ENCODE data around the gene SPATC1L.
"Not testable (repeated sequence)": the region's sequence is repeated elsewhere in the genome, so short reads cannot be mapped to it uniquely, and the experiment has no call there.

SPATC1L gene

DNA sequence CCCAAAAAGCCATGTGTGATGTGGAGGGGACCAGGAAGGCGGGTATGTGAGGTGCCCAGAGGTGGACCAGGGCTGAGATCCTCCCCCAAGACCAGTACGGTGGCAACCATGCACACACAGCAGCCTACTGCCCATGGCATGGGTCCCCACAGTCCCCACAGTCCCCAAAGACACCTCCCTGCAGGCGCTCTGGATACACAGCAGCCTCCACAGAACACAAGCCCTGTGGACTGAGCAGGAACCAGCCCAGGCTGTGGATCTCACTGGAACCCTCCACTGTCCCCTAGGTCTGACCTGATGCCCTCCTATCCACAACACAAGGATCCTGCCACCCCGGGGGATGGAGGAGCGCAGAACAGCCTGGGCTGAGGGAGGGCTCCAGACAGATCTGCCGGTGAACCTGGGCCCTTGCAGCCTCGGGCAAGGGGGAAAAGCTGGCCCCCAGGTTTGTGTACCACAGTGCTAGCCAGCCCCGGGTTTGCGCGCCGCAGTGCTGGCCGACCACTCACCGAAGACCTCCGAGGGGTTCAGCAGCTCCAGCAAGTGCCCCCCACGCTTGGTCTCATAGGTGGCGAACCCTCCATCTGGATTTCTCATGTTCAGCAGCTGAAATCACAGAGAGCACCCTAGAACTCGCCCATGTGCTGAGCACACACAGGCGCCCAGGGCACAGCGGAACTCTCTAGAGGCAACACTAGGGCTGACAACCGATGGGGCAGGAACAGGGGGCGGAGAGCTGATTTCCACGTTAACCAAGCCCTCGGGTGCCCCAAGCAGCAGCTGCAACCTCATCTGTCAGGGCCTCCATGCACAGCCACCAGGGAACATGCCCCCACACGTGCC lies 22.1 kb upstream of the SPATC1L start:
- Histone ChIP-seq H3K27me3 (replicated peaks; ENCODE audit: control insufficient read depth, insufficient read depth, low read length) (no peaks in the 10 kb centered on the region), H3K4me1 (ENCODE audit: control insufficient read depth, insufficient read depth, low read length) (no peaks in the 10 kb centered on the region), H3K9me3 (ENCODE audit: control insufficient read depth, low read length) (no peaks in the 10 kb centered on the region), H3K9ac (ENCODE audit: low read length) (no peak overlapping the region), H3K4me3 (ENCODE audit: low read length) (no peak overlapping the region), H3K36me3 (ENCODE audit: control insufficient read depth, insufficient read depth, low read length, severe bottlenecking) (peaks cover 88% of the 10 kb centered on the region)
- DNase-seq (ENCODE audit: low read depth), result no peak

DNA sequence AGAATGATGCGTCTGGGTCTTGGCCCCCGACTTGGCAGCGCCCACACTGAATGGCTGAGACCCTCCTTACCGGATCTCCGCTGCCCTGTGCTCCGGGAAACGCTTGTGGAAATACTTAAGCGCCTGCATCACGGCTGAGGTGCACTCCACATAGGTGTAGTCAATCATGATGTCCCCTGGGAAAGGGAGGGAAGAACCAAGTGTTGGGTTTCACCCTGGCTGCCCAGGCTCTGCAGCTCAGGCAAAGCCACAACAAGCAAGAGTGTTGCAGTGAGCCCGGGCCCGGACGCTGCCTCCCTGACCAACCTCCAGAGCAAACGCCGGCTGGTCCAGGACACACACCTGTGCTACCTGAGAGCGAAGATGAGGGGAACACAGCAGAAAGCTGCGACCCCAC lies 21.5 kb upstream of the SPATC1L start:
- peaks cover 85% of the 10 kb centered on the region for H3K36me3 ChIP-seq (ENCODE audit: control insufficient read depth, insufficient read depth, low read length, severe bottlenecking)

DNA sequence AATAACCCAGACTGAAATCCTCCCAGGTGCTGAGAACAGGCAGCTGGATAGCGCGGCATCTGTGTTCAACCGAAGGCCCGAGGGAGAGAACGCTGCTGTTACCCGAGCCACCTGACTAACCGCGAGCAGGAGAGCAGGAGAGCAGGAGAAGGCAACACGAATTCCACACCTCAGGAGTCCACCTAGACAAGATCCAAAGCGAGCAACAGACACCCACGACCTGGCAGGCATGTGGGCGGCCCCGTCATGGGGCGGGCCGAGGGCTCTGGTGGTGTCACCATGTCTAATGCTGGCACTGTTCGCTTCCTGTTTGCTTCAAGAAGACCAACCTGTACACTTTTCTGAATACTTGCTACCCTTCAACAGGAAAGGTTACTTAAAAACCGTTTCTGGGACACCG lies 20.9 kb upstream of the SPATC1L start:
- no peak for DNase-seq (ENCODE audit: low read depth)
- H3K27me3 ChIP-seq (replicated peaks; ENCODE audit: control insufficient read depth, insufficient read depth, low read length), result no peaks in the 10 kb centered on the region
- no peaks in the 10 kb centered on the region for H3K9me3 ChIP-seq (ENCODE audit: control insufficient read depth, low read length)
- no peak overlapping the region for H3K4me3 ChIP-seq (ENCODE audit: low read length)
- no peaks in the 10 kb centered on the region for H3K4me1 ChIP-seq (ENCODE audit: control insufficient read depth, insufficient read depth, low read length)
- no peak overlapping the region for H3K9ac ChIP-seq (ENCODE audit: low read length)
- H3K36me3 ChIP-seq (ENCODE audit: control insufficient read depth, insufficient read depth, low read length, severe bottlenecking), result peaks cover 85% of the 10 kb centered on the region

More for the DNA sequence above, 21.5 kb upstream of the SPATC1L start:
- Histone ChIP-seq H3K4me3 (ENCODE audit: low read length) (no peak overlapping the region), H3K27me3 (replicated peaks; ENCODE audit: control insufficient read depth, insufficient read depth, low read length) (no peaks in the 10 kb centered on the region), H3K4me1 (ENCODE audit: control insufficient read depth, insufficient read depth, low read length) (no peaks in the 10 kb centered on the region), H3K9ac (ENCODE audit: low read length) (no peak overlapping the region), H3K9me3 (ENCODE audit: control insufficient read depth, low read length) (no peaks in the 10 kb centered on the region)
- no peak for DNase-seq (ENCODE audit: low read depth)

DNA sequence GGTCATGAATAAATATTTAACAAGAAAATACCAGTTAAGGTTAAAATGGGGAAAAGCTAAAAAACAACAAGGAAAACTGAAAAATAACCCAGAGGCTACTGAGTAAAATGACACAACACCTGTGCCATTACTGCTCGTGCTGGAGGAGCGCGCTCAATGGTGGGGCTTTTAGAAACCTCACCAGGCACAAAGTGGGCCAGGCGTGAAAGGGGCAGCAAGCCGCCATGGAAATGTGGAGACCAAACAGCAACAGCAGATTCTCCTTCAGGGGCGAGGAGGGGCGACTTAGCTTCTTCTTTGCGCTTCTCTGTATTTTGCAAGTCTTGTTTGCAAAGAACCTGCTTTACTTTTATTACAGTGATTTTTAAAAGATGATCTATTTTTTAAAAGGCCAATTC lies 18.9 kb upstream of the SPATC1L start:
- Histone ChIP-seq H3K4me1 (ENCODE audit: control insufficient read depth, insufficient read depth, low read length) (no peaks in the 10 kb centered on the region), H3K4me3 (ENCODE audit: low read length) (no peak overlapping the region), H3K27me3 (replicated peaks; ENCODE audit: control insufficient read depth, insufficient read depth, low read length) (no peaks in the 10 kb centered on the region), H3K36me3 (ENCODE audit: control insufficient read depth, insufficient read depth, low read length, severe bottlenecking) (peaks cover 86% of the 10 kb centered on the region), H3K9me3 (ENCODE audit: control insufficient read depth, low read length) (no peaks in the 10 kb centered on the region), H3K9ac (ENCODE audit: low read length) (no peak overlapping the region)
- no peak for DNase-seq (ENCODE audit: low read depth)

DNA sequence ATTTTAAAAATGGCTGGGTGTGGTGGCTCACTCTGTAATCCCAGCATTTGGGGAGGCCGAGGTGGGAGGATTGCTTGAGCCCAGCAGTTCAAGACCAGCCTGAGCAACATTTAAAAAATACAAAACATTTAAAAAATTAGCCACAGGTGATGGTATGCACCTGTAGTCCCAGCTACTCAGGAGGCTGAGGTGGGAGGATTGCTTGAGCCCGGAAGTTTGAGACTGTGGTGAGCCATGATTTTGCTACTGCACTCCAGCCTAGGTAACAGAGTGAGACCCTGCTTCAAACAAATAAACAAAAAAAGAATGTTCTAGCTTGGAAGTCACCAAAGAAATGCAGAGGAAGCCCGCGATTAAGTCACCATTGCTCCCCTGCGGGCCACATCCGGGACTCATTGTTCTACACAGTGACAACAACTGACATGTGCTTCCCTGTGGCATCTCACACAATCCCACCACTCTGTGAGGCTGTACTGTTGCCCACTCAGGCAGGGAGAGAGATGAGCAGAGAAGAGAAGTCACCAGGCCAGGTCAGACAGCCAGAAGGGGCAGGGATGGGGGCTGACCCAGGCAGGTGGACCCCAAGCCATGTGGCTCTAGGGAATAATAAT lies 18.4 kb upstream of the SPATC1L start:
- Histone ChIP-seq H3K27me3 (replicated peaks; ENCODE audit: control insufficient read depth, insufficient read depth, low read length) (no peaks in the 10 kb centered on the region), H3K9me3 (ENCODE audit: control insufficient read depth, low read length) (no peaks in the 10 kb centered on the region), H3K36me3 (ENCODE audit: control insufficient read depth, insufficient read depth, low read length, severe bottlenecking) (peaks cover 86% of the 10 kb centered on the region), H3K9ac (ENCODE audit: low read length) (no peak overlapping the region), H3K4me3 (ENCODE audit: low read length) (no peak overlapping the region), H3K4me1 (ENCODE audit: control insufficient read depth, insufficient read depth, low read length) (no peaks in the 10 kb centered on the region)
- DNase-seq (ENCODE audit: low read depth), result no peak

DNA sequence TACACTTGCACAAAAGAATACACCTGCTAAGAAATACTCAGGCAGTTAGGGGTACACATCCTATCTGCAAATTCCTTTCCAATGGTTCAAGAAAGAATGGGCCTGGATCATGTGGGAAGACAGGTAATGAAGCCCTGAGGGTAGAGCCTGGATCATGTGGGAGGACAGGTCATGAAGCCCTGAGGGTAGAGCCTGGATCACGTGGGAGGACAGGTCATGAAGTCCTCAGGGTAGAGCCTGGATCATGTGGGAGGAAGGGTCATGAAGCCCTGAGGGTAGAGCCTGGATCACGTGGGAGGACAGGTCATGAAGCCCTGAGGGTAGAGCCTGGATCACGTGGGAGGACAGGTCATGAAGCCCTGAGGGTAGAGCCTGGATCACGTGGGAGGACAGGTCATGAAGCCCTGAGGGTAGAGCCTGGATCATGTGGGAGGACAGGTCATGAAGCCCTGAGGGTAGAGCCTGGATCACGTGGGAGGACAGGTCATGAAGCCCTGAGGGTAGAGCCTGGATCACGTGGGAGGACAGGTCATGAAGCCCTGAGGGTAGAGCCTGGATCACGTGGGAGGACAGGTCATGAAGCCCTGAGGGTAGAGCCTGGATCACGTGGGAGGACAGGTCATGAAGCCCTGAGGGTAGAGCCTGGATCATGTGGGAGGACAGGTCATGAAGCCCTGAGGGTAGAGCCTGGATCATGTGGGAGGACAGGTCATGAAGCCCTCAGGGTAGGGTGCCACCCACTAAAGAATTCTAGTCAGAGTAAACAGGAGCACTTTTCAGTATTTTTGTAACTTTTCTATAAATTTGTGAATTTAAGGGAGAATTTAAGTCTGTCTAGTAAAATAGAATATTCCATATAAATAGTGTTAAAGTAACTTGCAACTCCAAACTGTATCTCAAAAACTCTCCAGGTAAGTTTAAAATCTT lies 16.9 kb upstream of the SPATC1L start:
- H3K9ac ChIP-seq (ENCODE audit: low read length); H3K27me3 ChIP-seq (replicated peaks; ENCODE audit: control insufficient read depth, insufficient read depth, low read length); H3K4me1 ChIP-seq (ENCODE audit: control insufficient read depth, insufficient read depth, low read length); H3K9me3 ChIP-seq (ENCODE audit: control insufficient read depth, low read length); H3K4me3 ChIP-seq (ENCODE audit: low read length); DNase-seq (ENCODE audit: low read depth): not testable (repeated sequence)
- peaks cover 86% of the 10 kb centered on the region for H3K36me3 ChIP-seq (ENCODE audit: control insufficient read depth, insufficient read depth, low read length, severe bottlenecking)

DNA sequence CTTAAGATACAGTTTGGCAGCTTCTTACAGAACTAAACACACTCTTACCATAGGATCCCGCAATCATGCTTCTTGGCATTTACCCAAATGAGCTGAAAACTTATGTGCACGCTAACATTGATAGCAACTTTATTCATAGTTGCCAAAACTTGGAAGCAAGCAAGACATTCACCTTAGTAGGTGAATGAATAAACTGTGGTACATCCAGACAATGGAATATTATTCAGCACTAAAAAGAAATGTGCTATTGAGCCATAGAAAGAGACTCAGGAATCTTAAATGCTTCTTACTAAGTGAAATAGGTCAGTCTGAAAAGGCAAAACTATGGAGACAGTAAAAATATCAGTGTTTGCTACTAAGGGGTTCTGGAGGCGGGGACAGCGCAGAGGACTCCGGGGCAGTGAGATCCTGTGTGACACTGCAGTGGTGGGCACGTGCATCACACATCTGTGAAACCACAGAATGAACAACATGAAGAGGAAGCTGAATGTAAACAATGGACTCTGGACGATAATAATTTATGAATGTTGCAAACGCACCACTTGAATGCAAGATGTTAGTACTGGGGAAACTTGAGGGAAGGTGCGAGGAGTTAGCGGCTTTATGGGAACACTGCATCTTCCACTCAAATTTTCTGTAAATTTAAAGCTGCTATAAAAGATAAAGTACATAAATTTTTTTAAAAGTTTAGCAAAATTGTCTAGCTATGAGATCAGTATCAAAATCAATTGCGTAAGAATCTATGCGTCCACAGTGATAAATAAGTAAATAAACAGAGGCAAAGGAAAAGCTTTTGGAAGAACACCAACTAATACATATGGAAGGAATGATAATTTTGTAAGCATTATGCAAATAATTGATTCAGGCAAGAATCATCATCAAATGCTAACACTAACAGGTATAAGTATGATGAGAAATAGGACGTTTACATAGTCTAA lies 15.4 kb upstream of the SPATC1L start:
- Histone ChIP-seq H3K27me3 (replicated peaks; ENCODE audit: control insufficient read depth, insufficient read depth, low read length) (no peaks in the 10 kb centered on the region), H3K4me3 (ENCODE audit: low read length) (no peak overlapping the region), H3K36me3 (ENCODE audit: control insufficient read depth, insufficient read depth, low read length, severe bottlenecking) (peaks cover 86% of the 10 kb centered on the region), H3K4me1 (ENCODE audit: control insufficient read depth, insufficient read depth, low read length) (no peaks in the 10 kb centered on the region), H3K9ac (ENCODE audit: low read length) (no peak overlapping the region), H3K9me3 (ENCODE audit: control insufficient read depth, low read length) (no peaks in the 10 kb centered on the region)
- no peak for DNase-seq (ENCODE audit: low read depth)

DNA sequence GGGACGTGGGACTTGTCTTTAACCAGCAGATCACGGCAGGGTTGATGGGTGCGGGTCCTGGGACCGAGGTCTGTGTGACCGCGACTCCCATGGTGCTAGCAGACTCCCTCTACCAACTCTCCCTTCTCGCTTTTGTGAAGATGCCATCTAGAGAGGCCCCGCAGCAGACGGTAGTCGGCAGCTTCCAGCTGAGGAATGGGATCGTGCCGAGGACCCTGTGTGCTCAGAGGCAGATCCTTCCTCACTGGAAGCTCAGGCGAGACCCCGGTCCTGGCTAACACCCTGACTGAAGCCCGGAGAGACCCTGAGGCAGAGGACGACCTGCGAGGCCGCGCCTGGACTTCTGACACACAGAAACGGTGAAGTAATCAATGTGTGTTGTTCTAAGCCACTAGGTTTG lies 12.5 kb upstream of the SPATC1L start:
- Histone ChIP-seq H3K4me3 (ENCODE audit: low read length) (no peak overlapping the region), H3K36me3 (ENCODE audit: control insufficient read depth, insufficient read depth, low read length, severe bottlenecking) (peaks cover 92% of the 10 kb centered on the region), H3K9me3 (ENCODE audit: control insufficient read depth, low read length) (no peaks in the 10 kb centered on the region), H3K4me1 (ENCODE audit: control insufficient read depth, insufficient read depth, low read length) (no peaks in the 10 kb centered on the region), H3K9ac (ENCODE audit: low read length) (no peak overlapping the region), H3K27me3 (replicated peaks; ENCODE audit: control insufficient read depth, insufficient read depth, low read length) (no peaks in the 10 kb centered on the region)
- no peak for DNase-seq (ENCODE audit: low read depth)

DNA sequence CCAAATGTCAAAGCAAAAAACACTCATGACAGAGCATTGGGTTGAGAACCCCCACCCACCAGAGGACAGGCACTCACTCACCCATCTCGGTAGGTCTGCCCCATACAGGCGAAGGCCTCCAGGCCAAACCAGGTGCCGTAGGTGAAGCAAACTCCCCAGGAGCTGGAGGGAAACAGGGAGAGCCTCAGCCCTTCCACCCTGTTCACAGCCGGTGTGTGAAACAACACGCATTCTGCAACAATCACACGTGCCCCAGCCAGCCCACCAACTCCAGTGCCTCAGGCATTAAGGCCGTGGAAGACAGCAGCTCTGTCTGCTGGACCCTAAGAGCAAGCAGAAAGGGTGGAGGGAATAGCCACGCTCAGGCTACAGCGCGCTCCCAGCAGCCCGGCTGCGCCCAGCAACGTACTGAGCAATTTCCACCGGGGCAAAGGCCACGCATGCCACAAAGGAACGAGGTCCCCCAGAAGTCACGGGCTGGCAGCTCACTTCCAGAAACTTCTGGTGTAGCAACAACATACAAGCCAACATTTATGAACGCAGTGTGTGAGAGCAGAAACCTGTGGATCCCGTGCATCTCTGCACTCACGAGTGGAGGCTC lies 11.4 kb upstream of the SPATC1L start:
- H3K36me3 ChIP-seq (ENCODE audit: control insufficient read depth, insufficient read depth, low read length, severe bottlenecking), result peaks cover 98% of the 10 kb centered on the region
- no peak overlapping the region for H3K4me3 ChIP-seq (ENCODE audit: low read length)
- peaks cover 9% of the 10 kb centered on the region for H3K4me1 ChIP-seq (ENCODE audit: control insufficient read depth, insufficient read depth, low read length)
- no peak for DNase-seq (ENCODE audit: low read depth)
- no peak overlapping the region for H3K9ac ChIP-seq (ENCODE audit: low read length)
- no peaks in the 10 kb centered on the region for H3K27me3 ChIP-seq (replicated peaks; ENCODE audit: control insufficient read depth, insufficient read depth, low read length)
- H3K9me3 ChIP-seq (ENCODE audit: control insufficient read depth, low read length), result no peaks in the 10 kb centered on the region
